ENCODE results near the gene FGF10. TPM values are rescaled to one million over a fixed set of nuclear protein-coding genes. Genes with fewer than 3 reads are reported as not detected.

The FGF10 gene
- total and polyA plus RNA-seq, 4 donors: 1.3 to 37.3 (median 4.9) TPM

DNA sequence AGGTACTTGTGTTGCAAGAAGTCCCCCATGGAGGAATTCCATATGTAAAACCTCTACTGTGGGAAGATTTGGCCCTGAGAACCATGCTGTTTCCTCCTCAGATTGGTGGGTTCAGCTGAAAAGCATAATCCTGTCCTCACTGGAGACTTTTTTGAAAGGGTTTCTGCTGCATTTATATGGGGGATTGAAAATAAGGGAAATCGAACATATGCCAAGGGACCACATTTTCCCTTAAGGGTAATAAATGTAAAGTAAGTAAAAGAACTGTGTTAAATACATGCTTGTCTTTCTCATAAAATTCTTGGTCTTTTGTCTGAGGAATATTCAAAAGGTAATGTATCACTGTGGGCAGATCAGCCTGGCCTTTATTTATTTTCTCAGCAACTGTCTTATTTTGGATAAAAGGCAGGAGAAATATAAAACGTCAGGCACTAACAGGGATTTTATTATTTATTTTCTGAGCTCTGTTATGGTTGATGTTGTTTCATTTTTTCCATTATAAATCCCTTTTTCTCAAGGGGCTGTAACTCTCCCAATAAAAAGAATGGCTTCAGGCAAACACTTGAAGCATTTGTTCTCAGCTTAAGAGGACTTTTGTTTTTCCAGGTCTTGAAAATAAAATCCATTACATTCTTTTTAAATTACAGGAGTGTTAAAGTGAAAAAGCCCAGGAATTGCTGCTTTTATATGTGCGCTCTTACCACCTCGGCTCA lies 131.4 kb downstream of the FGF10 start:
- ATAC-seq (ENCODE audit: insufficient read depth, low FRiP score) (no peak), DNase-seq (no peak)
- Histone ChIP-seq H3K27ac (ENCODE audit: low read depth in 1 of 2, low read length in 1 of 2) (no peak overlapping the region), H3K9me3 (ENCODE audit: control insufficient read depth in 4 of 4, insufficient read depth in 3 of 4, low read length in 3 of 4) (no peaks in the 10 kb centered on the region), H3K4me1 (ENCODE audit: control insufficient read depth in 5 of 5, insufficient read depth in 5 of 5, low read length in 5 of 5) (no peaks in the 10 kb centered on the region), H3K4me3 (no peak overlapping the region), H3K9ac (ENCODE audit: insufficient read depth in 1 of 2, low read length in 2 of 2) (no peak overlapping the region), H3K36me3 (ENCODE audit: control insufficient read depth in 4 of 4, insufficient read depth in 4 of 4, low read length in 4 of 4) (no peaks in the 10 kb centered on the region), H3K27me3 (ENCODE audit: control insufficient read depth in 3 of 3, insufficient read depth in 3 of 3, low read length in 2 of 3) (no peaks in the 10 kb centered on the region)
- 68 to 79% methylated on average over 4 of the region's 4 CpGs for WGBS, 2 donors
- no peak for TF ChIP-seq CTCF (IDR thresholded peaks at IDR 0.05; ENCODE audit: control extremely low read depth, extremely low read depth)

- Histone ChIP-seq H3K4me3 (no peak overlapping the region), H3K27ac (ENCODE audit: low read depth in 1 of 2, low read length in 1 of 2) (no peak overlapping the region), H3K9me3 (ENCODE audit: control insufficient read depth in 4 of 4, insufficient read depth in 3 of 4, low read length in 3 of 4) (no peaks in the 10 kb centered on the region), H3K27me3 (ENCODE audit: control insufficient read depth in 3 of 3, insufficient read depth in 3 of 3, low read length in 2 of 3) (no peaks in the 10 kb centered on the region), H3K9ac (ENCODE audit: insufficient read depth in 1 of 2, low read length in 2 of 2) (no peak overlapping the region), H3K36me3 (ENCODE audit: control insufficient read depth in 4 of 4, insufficient read depth in 4 of 4, low read length in 4 of 4) (no peaks in the 10 kb centered on the region), H3K4me1 (ENCODE audit: control insufficient read depth in 5 of 5, insufficient read depth in 5 of 5, low read length in 5 of 5) (no peaks in the 10 kb centered on the region)
- 85 to 89% methylated on average over 3 of the region's 3 CpGs for WGBS, 2 donors
- ATAC-seq (ENCODE audit: insufficient read depth, low FRiP score) (no peak), DNase-seq (no peak)
- TF ChIP-seq CTCF (IDR thresholded peaks at IDR 0.05; ENCODE audit: control extremely low read depth, extremely low read depth): no peak
These were observed 132.0 kb downstream of the FGF10 start for GRCh38 chr5:44257221-44257620.
